NCI-H1105 treated with DMSO at 0.1 percent for 48 hours (cell line): ENCODE measurements around the gene CAPN14.

Source experiments
- DNase-seq: peaks from one replicate; lab custom pipeline; 2025; lab: John Stamatoyannopoulos, UW

CAPN14 gene

GRCh38 chr2:31226266-31226665, 9.0 kb upstream of the CAPN14 start:
- DNase-seq: no peak

- no peak for DNase-seq
Observed at GRCh38 chr2:31223749-31224148, 6.4 kb upstream of the CAPN14 start.

GRCh38 chr2:31223026-31223425, 5.7 kb upstream of the CAPN14 start:
- no peak for DNase-seq

GRCh38 chr2:31222071-31222470, 4.8 kb upstream of the CAPN14 start:
- DNase-seq: no peak

- no peak for DNase-seq
Observed at GRCh38 chr2:31221544-31221943, 4.2 kb upstream of the CAPN14 start.

- no peak for DNase-seq
Observed at GRCh38 chr2:31219131-31219969, 2.0 kb upstream of the CAPN14 start.

GRCh38 chr2:31216734-31217133, 581 bp downstream of the CAPN14 start:
- DNase-seq: no peak

GRCh38 chr2:31214444-31214915, 2.8 kb downstream of the CAPN14 start:
- DNase-seq: no peak

- DNase-seq: no peak
Observed at GRCh38 chr2:31213601-31214443, 3.5 kb downstream of the CAPN14 start.

- DNase-seq: no peak
Observed at GRCh38 chr2:31212659-31213600, 4.4 kb downstream of the CAPN14 start.

GRCh38 chr2:31208240-31208639, 9.1 kb downstream of the CAPN14 start:
- DNase-seq: no peak

- DNase-seq: no peak
Observed at GRCh38 chr2:31207790-31208189, 9.5 kb downstream of the CAPN14 start.

GRCh38 chr2:31205613-31206012, 11.7 kb downstream of the CAPN14 start:
- no peak for DNase-seq

- DNase-seq: no peak
Observed at GRCh38 chr2:31205186-31205585, 12.1 kb downstream of the CAPN14 start.

GRCh38 chr2:31204783-31205182, 12.5 kb downstream of the CAPN14 start:
- no peak for DNase-seq

GRCh38 chr2:31203916-31204315, 13.4 kb downstream of the CAPN14 start:
- no peak for DNase-seq

GRCh38 chr2:31202833-31203232, 14.5 kb downstream of the CAPN14 start:
- no peak for DNase-seq

GRCh38 chr2:31202041-31202440, 15.3 kb downstream of the CAPN14 start:
- no peak for DNase-seq

- no peak for DNase-seq
Observed at GRCh38 chr2:31200972-31201371, 16.3 kb downstream of the CAPN14 start.

GRCh38 chr2:31199206-31199605, 18.1 kb downstream of the CAPN14 start:
- no peak for DNase-seq

- DNase-seq: no peak
Observed at GRCh38 chr2:31197669-31198068, 19.6 kb downstream of the CAPN14 start.

GRCh38 chr2:31197166-31197565, 20.1 kb downstream of the CAPN14 start:
- no peak for DNase-seq
